HG02642 (cell line): ENCODE measurements around the gene DAZAP1.

Experiments
- ATAC-seq: cut with Tn5 transposase; IDR thresholded peaks from one replicate; pipeline ENCODE4 v1.9.1; 2021; ENCODE audit warnings: mild to moderate bottlenecking; ENCODE audit not compliant: unreplicated experiment, poor library complexity

Gene DAZAP1

DNA sequence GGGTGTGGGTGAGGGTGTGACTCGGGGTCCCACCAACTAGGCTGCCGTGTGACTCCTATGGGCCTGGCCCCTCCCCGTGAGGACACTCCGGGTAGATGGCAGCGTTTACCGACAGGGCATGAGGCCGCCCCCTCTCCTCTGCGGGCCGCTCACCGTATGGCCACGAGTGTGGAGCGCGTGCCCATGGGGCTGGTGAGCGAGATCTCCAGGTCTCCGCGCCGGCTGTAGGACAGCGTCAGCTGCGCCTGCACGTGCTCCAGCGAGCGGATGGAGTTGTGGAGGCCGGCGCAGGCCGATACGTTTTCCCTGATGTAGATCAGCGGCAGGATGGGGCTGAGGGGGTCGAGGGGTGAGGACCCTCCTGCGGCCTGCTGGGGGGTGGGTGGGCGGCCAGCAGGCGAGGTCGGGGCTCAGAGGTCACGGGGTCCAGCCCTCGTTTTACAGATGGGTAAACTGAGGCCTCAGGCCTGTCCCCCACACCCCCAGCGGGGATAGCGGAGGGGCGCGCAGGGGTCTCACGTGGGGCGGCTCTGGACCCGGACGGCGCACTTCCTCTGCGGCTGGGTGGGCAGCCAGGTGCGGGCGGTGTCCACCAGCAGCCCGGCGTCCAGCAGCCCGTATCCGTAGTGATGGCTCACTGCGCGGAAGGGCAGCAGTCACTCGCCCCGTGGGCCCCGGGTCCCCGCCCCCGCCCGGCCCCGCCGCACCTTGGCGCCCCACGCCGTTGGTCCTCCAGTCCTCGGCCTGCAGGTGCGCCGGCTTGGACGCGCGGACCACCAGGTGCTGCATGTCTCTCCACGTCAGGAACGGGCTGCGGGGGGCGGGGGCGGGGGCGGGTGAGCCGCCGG is 76.0 kb downstream of the DAZAP1 start:
- ATAC-seq = no peak

DNA sequence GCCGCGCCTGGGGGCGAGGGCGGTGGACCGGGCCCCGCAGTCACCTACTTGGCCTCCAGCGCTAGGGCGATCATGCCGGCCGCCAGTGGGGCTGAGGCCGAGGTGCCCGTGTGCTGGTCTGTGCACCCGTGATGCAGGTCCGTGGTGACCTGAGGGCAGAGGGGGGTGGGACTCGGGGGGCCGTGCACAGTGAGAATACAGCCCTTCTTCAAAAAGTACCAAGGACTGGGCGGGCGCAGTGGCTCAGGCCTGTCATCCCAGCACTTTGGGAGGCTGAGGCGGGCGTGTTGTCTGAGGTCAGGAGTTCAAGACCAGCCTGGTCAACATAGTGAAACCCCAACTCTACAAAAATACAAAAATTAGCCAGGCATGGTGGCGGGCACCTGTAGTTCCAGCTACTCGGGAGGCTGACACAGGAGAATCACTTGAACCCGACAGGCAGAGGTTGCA is 76.6 kb downstream of the DAZAP1 start:
- ATAC-seq = no peak
